ENCODE measurements around the gene DCX. TPM values are rescaled to one million over a fixed set of nuclear protein-coding genes. Genes with fewer than 3 reads are reported as not detected.

The DCX gene
- total RNA-seq, 4 donors from 2014 or later = not detected

DNA sequence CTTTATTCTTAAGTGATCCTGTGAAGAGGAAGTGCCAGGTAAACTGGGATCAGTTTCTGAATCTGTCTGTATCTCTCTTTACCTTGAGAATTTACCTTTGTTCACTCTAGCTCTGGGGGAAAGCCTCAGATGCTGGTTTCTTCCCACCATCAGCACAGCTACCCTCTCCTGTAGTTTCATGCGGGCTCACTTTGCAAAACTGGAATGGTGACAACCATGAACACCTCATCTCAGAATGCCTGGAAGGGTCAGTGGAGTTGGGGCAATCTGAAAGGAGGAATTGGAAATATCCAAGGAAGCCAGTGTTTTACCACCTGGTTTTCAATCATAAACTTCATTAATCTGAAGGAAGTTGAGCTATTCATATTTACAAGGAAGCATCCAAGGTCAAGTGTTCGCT lies 30.8 kb upstream of the DCX start:
- no peak overlapping the region for H3K4me3 ChIP-seq
- no peak for DNase-seq
- TF ChIP-seq, protein P1, sequence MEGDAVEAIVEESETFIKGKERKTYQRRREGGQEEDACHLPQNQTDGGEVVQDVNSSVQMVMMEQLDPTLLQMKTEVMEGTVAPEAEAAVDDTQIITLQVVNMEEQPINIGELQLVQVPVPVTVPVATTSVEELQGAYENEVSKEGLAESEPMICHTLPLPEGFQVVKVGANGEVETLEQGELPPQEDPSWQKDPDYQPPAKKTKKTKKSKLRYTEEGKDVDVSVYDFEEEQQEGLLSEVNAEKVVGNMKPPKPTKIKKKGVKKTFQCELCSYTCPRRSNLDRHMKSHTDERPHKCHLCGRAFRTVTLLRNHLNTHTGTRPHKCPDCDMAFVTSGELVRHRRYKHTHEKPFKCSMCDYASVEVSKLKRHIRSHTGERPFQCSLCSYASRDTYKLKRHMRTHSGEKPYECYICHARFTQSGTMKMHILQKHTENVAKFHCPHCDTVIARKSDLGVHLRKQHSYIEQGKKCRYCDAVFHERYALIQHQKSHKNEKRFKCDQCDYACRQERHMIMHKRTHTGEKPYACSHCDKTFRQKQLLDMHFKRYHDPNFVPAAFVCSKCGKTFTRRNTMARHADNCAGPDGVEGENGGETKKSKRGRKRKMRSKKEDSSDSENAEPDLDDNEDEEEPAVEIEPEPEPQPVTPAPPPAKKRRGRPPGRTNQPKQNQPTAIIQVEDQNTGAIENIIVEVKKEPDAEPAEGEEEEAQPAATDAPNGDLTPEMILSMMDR (IDR thresholded peaks at IDR 0.05) = no peak
- TF ChIP-seq POLR2A (IDR thresholded peaks at IDR 0.05) = no peak
- no peaks in the 10 kb centered on the region for H3K27me3 ChIP-seq
- H3K4me1 ChIP-seq = no peaks in the 10 kb centered on the region
- H3K36me3 ChIP-seq = no peaks in the 10 kb centered on the region
- H3K27ac ChIP-seq = no peak overlapping the region
- H3K9me3 ChIP-seq = no peaks in the 10 kb centered on the region

DNA sequence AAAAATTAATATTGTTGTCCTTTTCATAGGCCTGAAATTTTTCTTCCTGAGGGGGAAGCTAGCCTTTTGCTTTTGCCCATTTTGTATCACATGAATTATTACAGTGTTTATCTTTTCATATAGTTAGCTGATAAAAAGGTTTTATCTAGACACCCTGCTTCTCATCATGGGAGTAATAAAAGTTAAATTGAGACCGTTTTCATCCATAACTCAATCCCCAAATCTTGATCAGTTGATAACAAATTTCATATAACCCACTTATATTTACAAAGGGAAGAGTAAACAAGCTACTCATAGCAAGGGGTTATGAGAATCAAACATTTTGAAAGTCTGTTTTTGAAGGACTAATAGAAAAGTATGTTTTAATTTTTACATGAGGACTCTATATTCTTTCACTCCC lies 23.5 kb upstream of the DCX start:
- no peak overlapping the region for H3K4me3 ChIP-seq
- no peaks in the 10 kb centered on the region for H3K4me1 ChIP-seq
- no peak overlapping the region for H3K27ac ChIP-seq
- H3K27me3 ChIP-seq = no peaks in the 10 kb centered on the region
- DNase-seq = no peak
- no peaks in the 10 kb centered on the region for H3K9me3 ChIP-seq
- H3K36me3 ChIP-seq = no peaks in the 10 kb centered on the region
- TF ChIP-seq, protein P1 (IDR thresholded peaks at IDR 0.05) = no peak
- no peak for TF ChIP-seq POLR2A (IDR thresholded peaks at IDR 0.05)

DNA sequence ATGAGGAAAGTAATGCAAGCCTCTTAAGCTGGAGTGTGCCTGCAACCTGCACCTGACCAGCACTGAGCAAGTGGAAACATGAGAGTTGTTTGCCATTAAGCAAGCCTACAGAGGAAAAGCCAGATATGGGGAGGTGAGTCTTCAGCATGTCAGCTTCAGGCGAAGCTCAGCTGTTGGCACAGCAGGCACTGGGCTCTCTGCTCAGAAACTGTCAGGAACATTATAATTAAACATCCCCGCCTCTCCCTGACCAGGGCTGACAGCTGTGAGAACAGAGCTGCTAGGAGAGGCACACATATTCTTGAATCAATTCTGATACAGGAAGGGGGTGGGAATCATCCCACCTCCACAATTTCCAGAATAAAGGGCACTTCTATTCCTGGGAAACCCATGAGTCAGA lies 19.0 kb upstream of the DCX start:
- H3K4me1 ChIP-seq = no peaks in the 10 kb centered on the region
- H3K4me3 ChIP-seq = no peak overlapping the region

DNA sequence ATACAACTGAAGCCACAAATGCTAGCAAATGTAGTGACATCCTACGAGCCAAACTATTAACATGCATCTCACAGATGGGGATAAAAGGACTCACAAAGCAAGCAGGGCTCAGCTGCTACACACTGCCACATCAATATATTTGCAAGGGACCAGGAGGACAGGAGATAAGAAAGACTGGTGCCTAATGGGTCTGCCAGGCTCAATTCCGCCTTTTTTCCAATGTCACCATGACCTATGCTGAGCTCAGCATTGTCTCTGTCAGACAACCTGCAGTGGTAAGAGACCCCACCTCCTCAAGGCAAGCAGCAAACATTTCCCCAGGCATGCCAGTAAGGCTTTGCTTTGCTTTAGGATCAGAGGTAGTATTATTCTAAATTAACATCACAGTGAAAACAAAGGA lies 435 bp downstream of the DCX start:
- no peak for DNase-seq

More for the DNA sequence above, 19.0 kb upstream of the DCX start:
- DNase-seq = no peak
- H3K27ac ChIP-seq = no peak overlapping the region
- no peaks in the 10 kb centered on the region for H3K9me3 ChIP-seq
- TF ChIP-seq, protein P1 (IDR thresholded peaks at IDR 0.05) = no peak
- TF ChIP-seq POLR2A (IDR thresholded peaks at IDR 0.05) = no peak
- H3K27me3 ChIP-seq = no peaks in the 10 kb centered on the region
- no peaks in the 10 kb centered on the region for H3K36me3 ChIP-seq

DNA sequence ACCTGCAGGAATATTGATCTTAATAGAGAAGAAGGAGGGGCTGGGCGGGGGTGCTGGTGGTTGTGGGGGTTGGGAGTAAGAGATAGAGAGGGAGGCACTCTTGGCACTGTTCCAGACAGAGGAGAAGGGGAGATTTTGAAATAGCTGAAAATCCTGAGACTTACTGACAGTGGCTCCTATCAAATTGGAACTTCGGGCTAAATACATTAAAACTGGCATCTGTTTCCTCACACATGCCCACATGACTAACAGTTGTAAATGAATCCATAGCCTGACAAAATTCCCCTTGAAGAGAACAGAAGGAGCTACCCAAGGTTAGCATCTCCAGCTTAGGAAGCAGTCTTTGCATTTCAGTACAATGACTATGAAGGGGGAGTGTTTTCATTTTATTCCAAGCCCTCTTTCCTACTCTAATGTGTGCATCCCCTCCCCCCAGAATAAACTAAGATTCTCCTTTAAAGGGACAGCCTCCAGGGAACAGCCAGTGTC lies 1.4 kb downstream of the DCX start:
- H3K4me1 ChIP-seq = no peaks in the 10 kb centered on the region
- H3K9me3 ChIP-seq = no peaks in the 10 kb centered on the region
- DNase-seq = no peak
- no peaks in the 10 kb centered on the region for H3K27me3 ChIP-seq
- H3K4me3 ChIP-seq = no peak overlapping the region
- no peaks in the 10 kb centered on the region for H3K36me3 ChIP-seq
- no peak overlapping the region for H3K27ac ChIP-seq
- no peak for TF ChIP-seq POLR2A (IDR thresholded peaks at IDR 0.05)
- TF ChIP-seq, protein P1 (IDR thresholded peaks at IDR 0.05) = no peak

More for the DNA sequence above, 435 bp downstream of the DCX start:
- TF ChIP-seq, protein P1 (IDR thresholded peaks at IDR 0.05) = no peak
- TF ChIP-seq POLR2A (IDR thresholded peaks at IDR 0.05) = no peak
- H3K4me3 ChIP-seq = no peak overlapping the region
- H3K9me3 ChIP-seq = no peaks in the 10 kb centered on the region
- no peaks in the 10 kb centered on the region for H3K27me3 ChIP-seq
- H3K36me3 ChIP-seq = no peaks in the 10 kb centered on the region
- no peaks in the 10 kb centered on the region for H3K4me1 ChIP-seq
- H3K27ac ChIP-seq = no peak overlapping the region

DNA sequence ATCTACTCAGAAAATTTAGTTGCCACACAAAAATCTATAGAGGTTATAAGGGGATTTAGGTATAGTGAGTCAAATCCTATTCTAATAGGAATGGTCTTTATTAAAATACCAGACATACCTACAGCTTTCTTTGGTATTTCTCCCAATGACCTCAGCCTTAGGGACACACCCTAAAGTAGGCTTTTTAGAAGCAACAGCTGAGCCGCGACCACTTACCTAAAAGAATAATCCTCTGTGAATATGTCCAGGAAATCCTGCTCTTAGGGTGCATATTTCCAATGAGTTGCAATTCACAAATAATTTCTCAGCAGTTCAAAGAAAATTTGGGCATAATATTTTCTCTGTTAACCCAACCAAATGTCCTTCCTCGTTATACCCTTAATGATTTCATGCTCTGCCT lies 2.7 kb downstream of the DCX start:
- no peaks in the 10 kb centered on the region for H3K36me3 ChIP-seq
- no peak overlapping the region for H3K27ac ChIP-seq
- no peaks in the 10 kb centered on the region for H3K4me1 ChIP-seq
- H3K9me3 ChIP-seq = no peaks in the 10 kb centered on the region
- TF ChIP-seq, protein P1 (IDR thresholded peaks at IDR 0.05) = no peak
- TF ChIP-seq POLR2A (IDR thresholded peaks at IDR 0.05) = no peak
- H3K27me3 ChIP-seq = no peaks in the 10 kb centered on the region
- no peak overlapping the region for H3K4me3 ChIP-seq
- no peak for DNase-seq
